Measurements from ENCODE around the gene ZC3H12A.
"Not testable (repeated sequence)": the region's sequence is repeated elsewhere in the genome, so short reads cannot be mapped to it uniquely, and the experiment has no call there.

Gene ZC3H12A

DNA sequence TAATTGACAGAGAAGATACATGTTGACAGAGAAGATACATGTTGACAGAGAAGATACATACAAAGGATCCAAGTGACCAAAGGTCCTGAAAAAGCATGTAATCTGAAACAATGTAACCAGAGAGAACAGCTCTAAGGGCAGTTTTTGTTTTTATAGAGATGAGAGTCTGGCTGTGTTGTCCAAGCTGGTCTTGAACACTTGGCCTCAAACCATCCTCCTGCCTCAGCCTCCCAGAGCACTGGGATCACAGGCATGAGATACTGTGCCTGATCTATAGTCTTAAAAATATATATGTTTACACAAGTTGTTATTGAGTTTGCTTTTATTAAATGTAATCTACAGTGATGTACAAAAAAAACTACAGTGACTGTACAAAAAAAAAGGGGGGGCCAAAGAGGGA lies 27.7 kb downstream of the ZC3H12A start:
- no peak for DNase-seq (ENCODE audit: low spot score)

DNA sequence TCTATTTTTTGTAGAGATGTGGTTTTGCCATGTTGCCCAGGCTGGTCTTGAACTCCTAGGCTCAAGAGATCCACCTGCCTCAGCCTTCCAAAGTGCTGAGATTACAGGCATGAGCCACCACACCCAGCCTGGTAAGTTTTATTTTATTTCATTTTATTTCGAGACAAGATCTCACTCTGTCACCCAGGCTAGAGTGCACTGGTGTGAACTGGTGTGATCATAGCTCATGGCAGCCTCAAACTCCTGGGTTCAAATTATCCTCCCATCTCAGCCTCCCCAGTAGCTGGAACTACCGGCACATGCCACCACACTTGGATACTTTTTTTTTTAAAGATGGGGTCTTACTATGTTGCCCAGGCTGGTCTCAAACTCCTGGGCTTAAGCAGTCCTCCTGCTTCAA lies 28.4 kb downstream of the ZC3H12A start:
- DNase-seq (ENCODE audit: low spot score) = not testable (repeated sequence)

DNA sequence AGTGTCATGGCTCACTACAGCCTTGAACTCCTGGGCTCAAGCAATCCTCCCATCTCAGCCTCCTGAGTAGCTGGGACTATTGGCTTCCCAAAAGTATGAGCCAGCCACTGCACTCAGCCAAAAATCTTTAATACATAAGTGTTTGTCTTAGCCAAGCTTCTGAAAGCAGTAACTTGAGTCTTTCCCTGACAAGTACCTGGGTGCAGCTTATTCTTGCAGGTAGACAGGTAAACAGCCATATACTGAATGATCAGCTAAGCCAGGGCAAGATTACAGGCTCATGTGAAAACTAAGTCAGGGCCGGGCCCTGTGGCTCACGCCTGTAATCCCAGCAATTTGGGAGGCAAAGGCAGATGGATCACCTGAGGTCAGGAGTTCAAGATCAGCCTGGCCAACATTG lies 32.4 kb downstream of the ZC3H12A start:
- DNase-seq (ENCODE audit: low spot score) = no peak

- no peak for DNase-seq (ENCODE audit: low spot score)
Measured at GRCh38 chr1:37509181-37509580, 34.8 kb downstream of the ZC3H12A start.

- DNase-seq (ENCODE audit: low spot score) = peak; percentile 55
Measured at GRCh38 chr1:37513795-37514349, 39.5 kb downstream of the ZC3H12A start.

GRCh38 chr1:37514350-37515184 lies 40.2 kb downstream of the ZC3H12A start, which contains the start of gene MEAF6:
Gene MEAF6 (minus strand): TSS chr1:37514766. CDS start chr1:37514746, 20 bp downstream.
- DNase-seq (ENCODE audit: low spot score) = peak; percentile 93

- no peak for DNase-seq (ENCODE audit: low spot score)
Measured at GRCh38 chr1:37515185-37516034, 41.0 kb downstream of the ZC3H12A start.

GRCh38 chr1:37517569-37517968 lies 43.2 kb downstream of the ZC3H12A start:
- no peak for DNase-seq (ENCODE audit: low spot score)

GRCh38 chr1:37518241-37518640 lies 43.9 kb downstream of the ZC3H12A start:
- not testable (repeated sequence) for DNase-seq (ENCODE audit: low spot score)

DNA sequence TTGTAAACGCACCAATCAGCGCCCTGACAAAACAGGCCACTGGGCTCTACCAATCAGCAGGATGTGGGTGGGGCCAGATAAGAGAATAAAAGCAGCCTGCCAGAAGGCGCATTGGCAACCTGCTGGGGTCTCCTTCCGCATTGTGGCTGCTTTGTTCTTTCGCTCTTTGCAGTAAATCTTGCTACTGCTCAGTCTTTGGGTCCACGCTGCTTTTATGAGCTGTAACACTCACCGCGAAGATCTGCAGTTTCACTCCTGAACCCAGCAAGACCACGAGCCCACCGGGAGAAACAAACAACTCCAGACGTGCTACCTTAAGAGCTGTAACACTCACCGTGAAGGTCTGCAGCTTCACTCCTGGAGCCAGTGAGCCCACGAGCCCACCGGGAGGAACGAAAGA lies 44.5 kb downstream of the ZC3H12A start:
- DNase-seq (ENCODE audit: low spot score) = not testable (repeated sequence)

- DNase-seq (ENCODE audit: low spot score) = no peak
Measured at GRCh38 chr1:37519613-37520012, 45.2 kb downstream of the ZC3H12A start.

GRCh38 chr1:37529888-37530287 lies 55.5 kb downstream of the ZC3H12A start:
- DNase-seq (ENCODE audit: low spot score) = not testable (repeated sequence)

DNA sequence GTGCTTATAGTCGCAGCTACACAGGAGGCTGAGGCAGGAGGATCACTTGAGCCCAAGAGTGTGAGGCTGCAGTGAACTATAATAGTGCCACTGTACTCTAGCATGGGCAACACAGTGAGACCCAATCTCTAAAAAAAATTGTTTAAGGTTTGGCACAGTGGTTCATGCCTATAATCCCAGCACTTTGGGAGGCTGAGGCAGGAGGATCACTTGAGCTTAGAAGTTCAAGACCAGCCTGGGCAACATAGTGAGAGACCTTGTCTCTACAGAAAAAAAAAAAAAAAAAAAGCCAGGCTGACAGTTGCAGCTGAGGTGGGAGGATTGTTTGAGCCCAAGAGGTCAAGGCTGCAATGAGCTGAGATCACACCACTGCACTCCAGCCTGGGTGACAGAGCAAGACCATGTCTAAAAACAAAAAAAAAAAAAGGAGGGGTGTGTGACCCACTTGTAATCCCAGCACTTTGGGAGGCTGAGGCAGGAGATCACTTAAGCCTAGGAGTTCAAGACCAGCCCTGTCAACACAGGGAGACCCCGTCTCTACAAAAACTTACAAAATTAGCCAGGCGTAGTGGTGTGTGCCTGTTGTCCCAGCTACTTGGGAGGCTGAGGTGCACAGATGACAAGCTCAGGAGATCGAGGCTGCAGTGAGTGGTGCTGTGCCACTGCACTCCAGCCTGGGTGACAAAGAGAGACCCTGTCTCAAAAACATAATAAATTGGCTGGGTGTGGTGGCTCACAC lies 58.2 kb downstream of the ZC3H12A start:
- not testable (repeated sequence) for DNase-seq (ENCODE audit: low spot score)

- DNase-seq (ENCODE audit: low spot score) = no peak
Measured at GRCh38 chr1:37533317-37534093, 59.1 kb downstream of the ZC3H12A start.
